ENCODE measurements around the gene NFATC1.

NFATC1 gene

GRCh38 chr18:79424008-79424565 is 28.4 kb downstream of the NFATC1 start:
- FAIRE-seq, result no peak

- no peak for FAIRE-seq
Measured at GRCh38 chr18:79424880-79425568, 29.3 kb downstream of the NFATC1 start.

DNA sequence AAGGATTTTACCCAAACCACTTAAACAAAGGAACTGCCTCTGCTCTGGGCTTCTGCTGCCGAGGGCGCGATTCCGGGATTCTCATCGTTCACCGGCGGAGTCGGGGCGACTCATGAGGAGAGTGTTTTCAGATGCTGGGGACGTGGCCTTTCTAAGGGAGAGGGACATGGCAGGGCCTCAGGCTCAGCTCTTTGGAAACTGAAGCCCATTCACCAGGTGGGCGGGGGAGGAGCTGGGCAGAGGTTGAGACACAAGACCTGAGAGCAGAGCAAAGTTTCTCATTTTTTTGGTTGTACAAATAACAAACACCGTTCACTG is 29.8 kb downstream of the NFATC1 start:
- no peak for FAIRE-seq

DNA sequence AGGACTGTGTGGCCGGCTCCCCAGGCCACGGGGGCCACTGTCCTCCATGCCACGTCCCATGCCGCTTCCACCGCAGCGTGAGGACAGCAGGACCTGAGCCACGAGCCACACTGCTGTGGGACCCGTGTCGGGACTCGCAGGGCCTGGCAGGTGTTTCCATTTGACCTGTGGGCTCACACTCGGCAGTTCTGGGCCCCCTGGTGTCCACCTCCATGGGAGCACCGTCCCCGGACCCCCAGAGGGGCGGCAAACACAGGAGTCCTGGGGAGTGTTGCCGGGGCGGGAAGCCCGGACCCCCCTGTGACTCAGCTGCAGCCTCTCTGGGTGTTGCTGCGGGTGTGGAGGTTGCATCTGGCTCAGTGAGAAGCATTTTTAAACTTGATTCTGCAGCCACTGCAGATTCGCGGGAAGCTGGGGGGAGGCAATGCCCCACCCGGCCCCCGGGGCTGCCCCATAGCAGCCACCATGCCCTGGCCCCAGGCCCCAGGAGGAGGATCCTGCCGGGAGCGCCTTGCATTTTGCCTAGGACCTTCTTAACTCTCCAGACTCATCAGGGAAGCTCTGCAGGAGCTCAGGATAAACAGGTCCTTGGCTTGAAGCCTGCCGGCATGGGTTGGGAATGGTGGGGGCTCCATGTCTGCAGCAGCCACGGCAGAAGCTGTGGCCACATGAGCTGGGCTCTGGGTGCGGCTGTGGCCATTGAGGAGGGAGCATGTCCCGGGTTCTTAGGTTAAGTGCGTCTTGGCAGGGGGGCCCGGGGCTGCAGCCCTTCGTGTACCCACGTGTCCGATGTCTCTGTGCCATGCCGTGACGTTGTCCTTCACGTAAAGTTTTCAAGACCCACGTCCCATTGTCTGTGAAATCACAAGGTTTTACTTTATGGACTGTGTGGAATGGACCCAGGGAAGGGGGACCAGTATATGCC is 30.9 kb downstream of the NFATC1 start:
- no peak for FAIRE-seq

- no peak for FAIRE-seq
Measured at GRCh38 chr18:79427368-79428225, 31.9 kb downstream of the NFATC1 start.

GRCh38 chr18:79428287-79428686 is 32.6 kb downstream of the NFATC1 start:
- FAIRE-seq, result no peak

- no peak for FAIRE-seq
Measured at GRCh38 chr18:79429381-79429780, 33.7 kb downstream of the NFATC1 start.

DNA sequence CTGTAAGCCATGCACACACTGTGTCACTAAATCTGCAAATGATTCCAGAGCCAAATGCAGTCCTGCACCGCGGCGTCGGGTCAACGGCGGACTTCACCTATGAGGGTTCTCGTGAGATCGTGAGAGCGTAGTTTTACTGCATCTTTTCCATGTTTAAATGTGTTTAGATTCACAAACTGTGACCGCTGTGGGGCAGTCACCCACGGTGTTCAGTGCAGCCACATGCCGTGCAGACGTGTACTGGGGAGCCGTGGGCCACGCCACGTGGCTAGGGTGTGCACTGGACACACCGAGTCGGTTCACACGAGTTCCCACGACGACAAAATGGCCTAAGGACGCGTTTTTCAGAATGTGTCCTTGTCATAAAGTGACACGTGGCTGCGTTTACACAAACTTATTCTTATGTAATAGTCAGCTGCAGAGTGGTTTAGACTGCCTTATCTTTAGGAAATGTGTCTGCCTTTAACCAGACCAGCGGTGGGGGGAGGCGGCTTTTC is 34.1 kb downstream of the NFATC1 start:
- no peak for FAIRE-seq

- FAIRE-seq, result no peak
Measured at GRCh38 chr18:79432376-79433120, 36.8 kb downstream of the NFATC1 start.

- FAIRE-seq, result no peak
Measured at GRCh38 chr18:79433431-79433830, 37.7 kb downstream of the NFATC1 start.

- no peak for FAIRE-seq
Measured at GRCh38 chr18:79434607-79435401, 39.1 kb downstream of the NFATC1 start.

DNA sequence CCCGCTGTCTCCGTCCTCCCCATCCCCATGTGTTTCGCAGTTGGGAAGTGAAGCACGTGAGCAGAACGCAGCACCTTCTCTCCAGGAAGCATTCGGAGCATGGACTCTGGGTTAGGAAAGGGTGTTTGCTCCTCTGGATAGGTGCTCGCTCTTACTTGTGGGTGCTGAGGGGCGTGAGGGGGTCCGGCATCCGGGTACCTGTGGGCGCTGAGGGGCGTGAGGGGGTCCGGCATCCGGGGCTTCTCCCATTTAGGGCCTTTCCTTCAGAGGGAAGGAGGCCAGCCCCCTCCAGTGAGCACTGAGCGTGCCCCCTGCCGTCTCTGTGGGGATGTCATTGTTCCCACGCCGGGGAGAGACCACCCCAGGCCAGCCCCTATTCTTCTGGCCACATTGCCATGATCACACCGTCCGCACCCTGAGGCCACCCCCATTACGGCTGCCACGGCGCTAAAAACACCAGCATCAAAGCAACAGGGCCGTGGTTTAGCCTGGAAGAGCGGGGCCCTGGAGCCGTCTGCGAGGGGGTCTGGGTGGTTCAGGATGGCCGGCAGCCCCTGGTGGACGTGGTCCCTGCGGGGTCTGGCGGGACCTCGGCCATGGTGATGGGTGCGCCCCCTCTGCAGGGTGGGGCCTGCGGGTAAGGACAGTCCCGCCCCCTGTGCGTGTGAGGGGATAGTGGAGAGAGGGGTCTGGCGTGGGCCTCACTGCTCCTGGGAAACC is 41.0 kb downstream of the NFATC1 start:
- no peak for FAIRE-seq

DNA sequence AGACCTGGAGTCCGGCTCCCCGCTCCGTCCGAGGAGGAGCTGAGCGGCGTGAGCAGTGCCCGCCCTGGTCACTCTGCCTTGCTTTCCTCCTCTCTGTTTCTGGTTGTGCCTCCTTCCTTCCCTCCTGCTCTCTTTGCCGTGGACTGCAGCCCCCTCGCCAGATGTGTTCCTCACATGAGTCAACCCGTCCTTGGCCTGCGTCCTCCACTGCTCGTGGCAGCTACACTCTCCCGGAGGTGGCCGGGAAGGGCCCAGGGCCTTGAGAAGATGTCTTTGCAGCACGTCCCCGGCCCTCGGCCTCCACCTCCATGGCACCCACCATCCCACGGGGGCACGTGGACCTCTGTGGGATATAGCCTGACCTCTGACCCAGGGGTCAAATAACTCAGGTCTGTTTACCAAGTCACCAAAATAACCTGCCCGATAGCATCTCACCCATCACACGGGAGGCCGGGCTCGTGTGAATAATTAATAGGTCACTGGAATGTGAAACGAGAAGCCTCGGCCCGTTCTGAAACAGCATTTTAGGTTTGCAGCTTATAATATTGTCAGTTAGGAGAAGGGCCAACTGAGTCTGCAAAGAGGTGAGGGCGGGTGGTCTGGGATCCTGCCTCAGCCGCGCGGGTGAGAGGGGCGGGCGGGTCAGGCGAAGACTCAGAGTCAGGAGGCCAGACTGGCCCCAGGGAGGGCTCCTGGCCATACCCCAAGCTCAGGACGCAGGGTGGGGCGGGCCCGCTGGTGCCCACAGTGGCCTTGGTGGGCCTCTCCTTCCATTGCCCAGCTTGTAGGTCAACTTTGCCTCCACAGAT is 42.6 kb downstream of the NFATC1 start:
- no peak for FAIRE-seq

DNA sequence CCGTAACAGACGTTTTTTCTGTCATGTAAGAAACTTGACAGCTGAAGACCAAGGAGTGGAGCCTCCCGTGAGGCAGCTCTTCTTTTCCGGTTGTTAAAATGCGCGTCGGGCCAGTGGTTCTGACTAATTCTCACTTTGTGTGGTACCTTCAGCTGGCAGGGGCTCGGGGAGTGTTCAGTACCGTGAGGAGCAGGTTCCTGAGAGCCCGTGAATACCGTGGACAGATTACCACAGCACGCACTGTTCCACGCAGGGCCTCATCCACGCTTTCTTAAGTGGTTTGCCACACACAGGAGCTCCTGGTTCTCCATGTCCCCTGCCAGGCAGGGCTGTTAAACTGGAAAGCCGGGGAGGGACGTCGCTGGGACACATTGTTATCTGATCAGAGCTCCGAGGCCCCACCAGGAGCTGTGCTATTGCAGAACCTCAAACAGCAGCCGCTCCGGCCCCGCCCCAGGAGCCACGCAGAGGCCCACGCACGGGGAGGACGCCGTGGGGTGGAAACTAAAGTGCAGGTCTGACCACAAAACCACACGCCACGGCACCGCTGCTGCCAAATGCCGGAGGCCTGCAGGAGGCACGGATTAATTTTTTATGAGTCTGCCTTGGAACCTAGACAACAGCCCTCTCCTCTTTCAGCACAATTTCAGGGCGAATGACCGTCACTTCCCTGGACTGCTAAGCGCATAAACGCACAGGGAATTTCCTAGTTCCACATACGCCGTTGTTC is 43.3 kb downstream of the NFATC1 start:
- no peak for FAIRE-seq

GRCh38 chr18:79439628-79440023 is 43.9 kb downstream of the NFATC1 start:
- no peak for FAIRE-seq

DNA sequence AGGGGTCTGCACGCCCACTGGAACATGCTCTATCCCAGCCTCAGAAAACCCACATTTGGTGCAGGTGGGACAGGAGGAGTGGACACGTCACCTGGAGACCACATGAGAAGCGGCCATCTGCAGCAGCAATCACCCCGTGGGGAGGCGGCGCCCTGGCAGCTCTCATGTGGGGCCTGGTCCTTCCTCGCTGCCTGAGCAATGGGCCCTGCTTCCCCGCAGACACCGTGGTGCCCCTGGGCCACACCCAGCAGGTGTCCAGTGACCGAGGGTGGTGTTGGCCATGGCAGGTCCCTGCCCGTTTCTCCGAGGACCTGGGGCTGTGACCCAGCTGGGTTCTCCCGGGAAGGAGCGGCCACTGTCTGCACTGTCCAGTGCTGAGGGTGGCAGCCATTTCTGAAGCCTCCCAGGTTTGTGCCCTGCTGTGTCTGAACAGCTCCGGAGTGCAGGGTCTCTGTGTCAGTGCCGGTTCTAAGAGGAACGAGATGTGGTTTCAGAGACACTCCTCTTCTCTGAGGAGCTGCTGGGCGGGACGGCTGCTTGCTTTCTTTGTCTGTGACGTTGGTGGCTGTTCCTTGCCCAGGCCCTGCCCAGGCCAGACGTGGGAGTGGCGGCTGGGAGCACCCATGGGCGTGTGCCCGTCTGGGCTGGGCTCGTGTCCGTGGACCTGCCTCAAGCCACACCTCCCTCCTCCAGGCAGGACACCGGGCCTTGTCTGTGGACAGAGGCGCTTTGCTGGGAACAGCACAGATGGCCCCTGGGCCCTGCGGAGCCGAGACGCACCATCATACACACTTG is 44.8 kb downstream of the NFATC1 start:
- FAIRE-seq, result no peak

DNA sequence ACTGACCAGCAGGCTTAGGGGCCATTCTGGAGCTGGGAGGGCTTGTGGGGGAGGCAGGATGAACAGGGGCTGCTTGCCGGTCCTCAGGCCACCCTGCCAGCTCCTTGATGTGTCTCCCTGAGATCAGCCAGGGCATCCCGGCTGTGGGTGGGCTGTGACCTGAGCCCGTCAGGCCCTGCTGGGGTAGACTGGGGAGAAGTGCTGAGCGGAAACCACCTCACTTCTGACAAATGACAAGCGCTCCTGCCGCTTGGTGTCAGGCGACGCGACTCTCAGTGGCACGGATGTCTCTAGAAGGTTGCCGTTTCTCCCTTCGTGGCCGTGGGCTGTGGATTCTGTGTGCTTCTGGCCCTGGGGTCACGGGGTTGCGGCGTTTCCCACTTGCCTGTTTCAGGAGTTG is 45.7 kb downstream of the NFATC1 start:
- FAIRE-seq, result no peak
